ENCODE measurements around the gene ACOX1. TPM values are rescaled to one million over a fixed set of nuclear protein-coding genes. Genes with fewer than 3 reads are reported as not detected.
A peak's percentile ranks its signal among the peaks of the same experiment; 100 is the strongest.

ACOX1 gene
- total and polyA plus RNA-seq, 2 of the 13 experiments (the other 11 are each of a cell fraction or from before 2014, with no cell fraction given): 86.4 to 120 TPM

DNA sequence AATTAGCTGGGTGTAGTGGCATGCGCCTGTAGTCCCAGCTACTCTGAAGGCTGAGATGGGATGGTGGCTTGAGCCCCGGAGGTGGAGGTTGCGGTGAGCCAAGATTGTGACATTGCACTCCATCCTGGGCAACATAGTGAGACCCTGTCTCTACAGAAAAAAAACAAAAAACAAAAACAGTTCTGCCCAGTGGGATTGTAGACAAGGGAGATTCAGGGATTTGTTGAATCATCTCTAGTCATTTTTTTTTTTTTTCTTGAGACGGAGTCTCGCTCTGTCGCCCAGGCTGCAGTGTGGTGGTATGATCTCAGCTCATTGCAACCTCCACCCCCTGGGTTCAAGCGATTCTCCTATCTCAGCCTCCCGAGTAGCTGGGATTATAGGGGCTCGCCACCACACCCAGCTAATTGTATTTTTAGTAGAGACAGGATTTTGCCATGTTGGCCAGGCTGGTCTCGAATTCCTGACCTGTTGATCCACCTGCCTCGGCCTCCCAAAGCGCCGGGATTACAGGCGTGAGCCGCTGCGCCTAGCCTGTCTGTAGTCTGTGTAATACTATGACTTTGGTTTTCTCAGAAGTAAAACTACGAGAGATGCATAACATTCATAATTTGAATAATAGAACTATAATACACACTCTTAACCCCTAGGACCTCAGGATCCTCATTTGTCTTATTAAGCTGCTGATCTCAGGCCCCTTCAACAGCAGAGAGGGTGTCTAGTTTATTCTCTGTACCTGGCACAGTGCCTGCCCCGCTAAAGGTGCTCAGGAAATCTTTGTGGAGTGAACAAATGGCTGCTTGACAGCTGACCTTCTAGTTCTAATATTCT lies 1.4 kb upstream of the ACOX1 start (continued):
- TF ChIP-seq, protein P1, sequence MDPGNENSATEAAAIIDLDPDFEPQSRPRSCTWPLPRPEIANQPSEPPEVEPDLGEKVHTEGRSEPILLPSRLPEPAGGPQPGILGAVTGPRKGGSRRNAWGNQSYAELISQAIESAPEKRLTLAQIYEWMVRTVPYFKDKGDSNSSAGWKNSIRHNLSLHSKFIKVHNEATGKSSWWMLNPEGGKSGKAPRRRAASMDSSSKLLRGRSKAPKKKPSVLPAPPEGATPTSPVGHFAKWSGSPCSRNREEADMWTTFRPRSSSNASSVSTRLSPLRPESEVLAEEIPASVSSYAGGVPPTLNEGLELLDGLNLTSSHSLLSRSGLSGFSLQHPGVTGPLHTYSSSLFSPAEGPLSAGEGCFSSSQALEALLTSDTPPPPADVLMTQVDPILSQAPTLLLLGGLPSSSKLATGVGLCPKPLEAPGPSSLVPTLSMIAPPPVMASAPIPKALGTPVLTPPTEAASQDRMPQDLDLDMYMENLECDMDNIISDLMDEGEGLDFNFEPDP (CRISPR knock-in tag; conservative IDR thresholded peaks at IDR 0.05): 0 out of 2 replicates have a peak, but pooled peaks have one; percentile 29
- TF ChIP-seq MBD4 (IDR thresholded peaks at IDR 0.05; ENCODE audit: borderline replicate concordance, low read length) (0 out of 2 replicates have a peak, but pooled peaks have one; percentile 7), ZNF567 (CRISPR knock-in tag; IDR thresholded peaks at IDR 0.05; ENCODE audit: borderline replicate concordance) (0 out of 2 replicates have a peak, but pooled peaks have one; percentile 32), ATM (IDR thresholded peaks at IDR 0.05; ENCODE audit: borderline replicate concordance) (no peak), ZNF234 (CRISPR knock-in tag; conservative IDR thresholded peaks at IDR 0.05) (0 out of 2 replicates have a peak, but pooled peaks have one; percentile 66), DMAP1 (CRISPR knock-in tag; IDR thresholded peaks at IDR 0.05) (no peak), YY1 (IDR thresholded peaks at IDR 0.05; ENCODE audit: insufficient read depth, insufficient replicate concordance, low read depth, low read length) (peak; percentile 3), ZNF792 (CRISPR knock-in tag; IDR thresholded peaks at IDR 0.05) (0 out of 2 replicates have a peak, but pooled peaks have one; percentile 12), ZFP1 (CRISPR knock-in tag; IDR thresholded peaks at IDR 0.05) (0 out of 2 replicates have a peak, but pooled peaks have one; percentile 3), RELA (CRISPR knock-in tag; IDR thresholded peaks at IDR 0.05) (no peak), ARNT2 (CRISPR knock-in tag; IDR thresholded peaks at IDR 0.05; ENCODE audit: low read depth) (peak; percentile 22; the same call in 1 of the 2 replicates)
